Caco-2 (cell line): ENCODE results near the gene ABHD12B. TPM values are rescaled to one million over a fixed set of nuclear protein-coding genes. Genes with fewer than 3 reads are reported as not detected.
"Not testable (repeated sequence)": the region's sequence is repeated elsewhere in the genome, so short reads cannot be mapped to it uniquely, and the experiment has no call there.

Experiments used
- BruUV-seq: library from RNA; stranded (reverse); fragments of 400-500 nt; replicated peaks from 2 replicates; lab custom pipeline; 2021; lab: Mats Ljungman, UMichigan
- CTCF ChIA-PET: fragments of 300-600 bp; sonication (Branson Sonifier 250); formaldehyde crosslinking; loops from one replicate; lab custom pipeline; 2022; ENCODE audit warnings: antibody characterized with exemption; lab: Charles Lee
- POLR2A ChIA-PET: fragments of 300-600 bp; sonication (Branson Sonifier 250); formaldehyde crosslinking; loops from one replicate; lab custom pipeline; 2022; ENCODE audit warnings: antibody characterized with exemption; lab: Charles Lee
- DNase-seq, 2 experiments: peaks; one replicate each; pipeline versions ENCODE4 v3.0.0 to v3.0.0-alpha.2; 2020 to 2022
- H3K27me3 ChIP-seq: replicated peaks from 2 replicates; pipeline ENCODE4 v1.6.0; 2011; ENCODE audit warnings: low read length; ENCODE audit not compliant: control insufficient read depth, insufficient read depth
- H3K36me3 ChIP-seq: 2 replicates; pipeline ENCODE4 v1.5.1; 2011; ENCODE audit warnings: low read length; ENCODE audit not compliant: control insufficient read depth, insufficient read depth
- H3K4me1 ChIP-seq: fragments of 250-450 bp; sonication (Bioruptor Pico); 2 replicates; pipeline ENCODE4 v1.5.1; 2020; ENCODE audit warnings: mild to moderate bottlenecking
- H3K4me3 ChIP-seq: 2 replicates; pipeline ENCODE4 v1.5.1; 2011; ENCODE audit warnings: low read depth, mild to moderate bottlenecking, control low read depth, low read length
- H3K9me3 ChIP-seq: fragments of 250-450 bp; sonication (Bioruptor Pico); 2 replicates; pipeline ENCODE4 v1.5.1; 2020; ENCODE audit warnings: mild to moderate bottlenecking, moderate library complexity
- H3K27ac Mint-ChIP-seq: one replicate; pipeline ENCODE4 v1.8.0; 2022; ENCODE audit warnings: mixed read lengths; ENCODE audit not compliant: unreplicated experiment
- H3K27me3 Mint-ChIP-seq: one replicate; pipeline ENCODE4 v1.8.0; 2022; ENCODE audit warnings: mixed read lengths; ENCODE audit not compliant: insufficient read depth, unreplicated experiment
- H3K36me3 Mint-ChIP-seq: one replicate; pipeline ENCODE4 v1.8.0; 2022; ENCODE audit warnings: mild to moderate bottlenecking, mixed read lengths; ENCODE audit not compliant: insufficient read depth, unreplicated experiment
- H3K4me1 Mint-ChIP-seq: one replicate; pipeline ENCODE4 v1.8.0; 2022; ENCODE audit warnings: low read depth, mixed read lengths; ENCODE audit not compliant: unreplicated experiment
- H3K4me3 Mint-ChIP-seq: one replicate; pipeline ENCODE4 v1.8.0; 2022; ENCODE audit warnings: mild to moderate bottlenecking, moderate library complexity, mixed read lengths; ENCODE audit not compliant: unreplicated experiment
- H3K9me3 Mint-ChIP-seq: one replicate; pipeline ENCODE4 v1.8.0; 2022; ENCODE audit warnings: mixed read lengths; ENCODE audit not compliant: unreplicated experiment
- intact Hi-C: fragments of 100-400 bp; cut with micrococcal nuclease; formaldehyde crosslinking; loops from one replicate; pipeline ENCODE4 v1.10.0; 2022; ENCODE audit not compliant: unreplicated experiment
- total RNA-seq: library from RNA; stranded (reverse); gene quantifications from 2 replicates; pipeline ENCODE4 v1.2.3, GENCODE V29; 2022
- TF ChIP-seq, protein P1 (sequence below), 2 experiments: fragments of 200-600 bp in 1 of 2; IDR thresholded peaks; 1 replicate in 1 of 2; 2 replicates in 1 of 2; pipeline versions ENCODE4 v1.5.1 to v1.8.0; 2011 to 2022; ENCODE audit warnings: antibody characterized with exemption in 1 of 2, control low read depth in 1 of 2, inconsistent platforms in 1 of 2, low read depth in 1 of 2, low read length in 1 of 2, mild to moderate bottlenecking in 1 of 2, moderate library complexity in 1 of 2; ENCODE audit not compliant: insufficient read depth in 1 of 2, severe bottlenecking in 1 of 2, unreplicated experiment in 1 of 2

ABHD12B gene
- total RNA-seq, 1 experiment from 2014 or later = not detected

GRCh38 chr14:50892255-50892654 is 20.4 kb downstream of the ABHD12B start:
- Mint-ChIP-seq H3K36me3 (no peaks in the 10 kb centered on the region), H3K4me1 (no peaks in the 10 kb centered on the region), H3K9me3 (no peaks in the 10 kb centered on the region), H3K4me3 (no peak overlapping the region), H3K27me3 (no peaks in the 10 kb centered on the region), H3K27ac (no peak overlapping the region)
- H3K27me3 ChIP-seq = no peaks in the 10 kb centered on the region
- H3K36me3 ChIP-seq = no peaks in the 10 kb centered on the region
- TF ChIP-seq, protein P1, sequence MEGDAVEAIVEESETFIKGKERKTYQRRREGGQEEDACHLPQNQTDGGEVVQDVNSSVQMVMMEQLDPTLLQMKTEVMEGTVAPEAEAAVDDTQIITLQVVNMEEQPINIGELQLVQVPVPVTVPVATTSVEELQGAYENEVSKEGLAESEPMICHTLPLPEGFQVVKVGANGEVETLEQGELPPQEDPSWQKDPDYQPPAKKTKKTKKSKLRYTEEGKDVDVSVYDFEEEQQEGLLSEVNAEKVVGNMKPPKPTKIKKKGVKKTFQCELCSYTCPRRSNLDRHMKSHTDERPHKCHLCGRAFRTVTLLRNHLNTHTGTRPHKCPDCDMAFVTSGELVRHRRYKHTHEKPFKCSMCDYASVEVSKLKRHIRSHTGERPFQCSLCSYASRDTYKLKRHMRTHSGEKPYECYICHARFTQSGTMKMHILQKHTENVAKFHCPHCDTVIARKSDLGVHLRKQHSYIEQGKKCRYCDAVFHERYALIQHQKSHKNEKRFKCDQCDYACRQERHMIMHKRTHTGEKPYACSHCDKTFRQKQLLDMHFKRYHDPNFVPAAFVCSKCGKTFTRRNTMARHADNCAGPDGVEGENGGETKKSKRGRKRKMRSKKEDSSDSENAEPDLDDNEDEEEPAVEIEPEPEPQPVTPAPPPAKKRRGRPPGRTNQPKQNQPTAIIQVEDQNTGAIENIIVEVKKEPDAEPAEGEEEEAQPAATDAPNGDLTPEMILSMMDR (IDR thresholded peaks at IDR 0.05; ENCODE audit: insufficient read depth in 1 of 2, low read depth in 1 of 2, low read length in 1 of 2, severe bottlenecking in 1 of 2, unreplicated experiment in 1 of 2) = no peak
- BruUV-seq = no TSS peak
- intact Hi-C loops = no loop called here
- ChIA-PET POLR2A (no interaction called here), CTCF (no interaction called here)
- no peak overlapping the region for H3K4me3 ChIP-seq
- DNase-seq = no peak
- no peaks in the 10 kb centered on the region for H3K9me3 ChIP-seq
- H3K4me1 ChIP-seq = no peaks in the 10 kb centered on the region

- H3K36me3 Mint-ChIP-seq, H3K27me3 ChIP-seq, H3K36me3 ChIP-seq, CTCF ChIA-PET, H3K27me3 Mint-ChIP-seq, POLR2A ChIA-PET, BruUV-seq, DNase-seq, H3K4me3 ChIP-seq, H3K9me3 Mint-ChIP-seq, H3K4me1 ChIP-seq, intact Hi-C loops, H3K27ac Mint-ChIP-seq, H3K9me3 ChIP-seq, H3K4me1 Mint-ChIP-seq, H3K4me3 Mint-ChIP-seq: not testable (repeated sequence)
These were observed 24.6 kb downstream of the ABHD12B start for GRCh38 chr14:50896421-50896820.

DNA sequence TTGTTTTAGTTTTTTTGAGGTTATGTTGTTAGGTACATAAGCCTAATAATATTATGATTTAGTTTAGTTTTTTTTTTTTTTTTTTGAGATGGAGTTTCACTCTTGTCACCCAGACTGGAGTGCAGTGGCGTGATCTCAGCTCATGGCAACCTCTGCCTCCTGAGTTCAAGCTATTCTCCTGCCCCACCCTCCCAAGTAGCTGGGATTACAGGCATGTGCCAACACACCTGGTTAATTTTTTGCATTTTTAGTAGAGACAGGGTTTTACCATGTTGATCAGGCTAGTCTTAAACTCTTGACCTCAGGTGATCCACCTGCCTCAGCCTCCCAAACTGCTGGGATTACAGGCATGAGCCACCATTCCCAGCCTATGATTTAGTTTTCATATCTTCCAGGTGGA is 25.2 kb downstream of the ABHD12B start:
- H3K9me3 ChIP-seq, BruUV-seq, DNase-seq, H3K4me1 ChIP-seq, H3K4me3 Mint-ChIP-seq, H3K27ac Mint-ChIP-seq, intact Hi-C loops, H3K9me3 Mint-ChIP-seq, H3K27me3 ChIP-seq, H3K4me1 Mint-ChIP-seq, H3K4me3 ChIP-seq, POLR2A ChIA-PET, H3K36me3 Mint-ChIP-seq, H3K36me3 ChIP-seq, CTCF ChIA-PET, H3K27me3 Mint-ChIP-seq: not testable (repeated sequence)

DNA sequence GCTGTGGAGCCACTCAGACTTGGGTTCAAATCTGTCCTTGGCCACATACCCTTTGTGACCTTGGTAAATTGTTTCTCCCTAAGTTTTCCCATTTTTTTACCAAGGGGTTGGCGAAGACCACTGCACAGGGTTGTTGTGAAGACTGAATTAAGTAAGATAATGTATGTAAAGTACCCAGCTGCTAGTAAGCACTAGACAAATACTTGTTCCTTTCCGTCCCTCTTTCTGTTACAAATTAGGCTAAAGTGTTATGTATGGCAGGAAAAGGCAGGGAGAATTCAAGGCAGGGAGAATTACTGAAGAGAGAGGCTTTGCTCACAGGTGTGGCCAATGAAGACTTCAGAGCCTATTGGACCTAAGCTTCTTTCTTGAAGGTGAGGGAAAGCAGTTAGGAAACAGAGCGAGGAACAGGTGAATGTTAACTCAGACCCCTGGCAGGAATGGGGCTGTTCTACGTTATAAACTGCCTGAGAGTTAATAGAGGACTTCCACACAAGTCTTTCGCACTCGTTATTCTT is 25.9 kb downstream of the ABHD12B start:
- Mint-ChIP-seq H3K27me3 (no peaks in the 10 kb centered on the region), H3K4me3 (no peak overlapping the region), H3K4me1 (no peaks in the 10 kb centered on the region), H3K27ac (no peak overlapping the region), H3K36me3 (no peaks in the 10 kb centered on the region), H3K9me3 (no peaks in the 10 kb centered on the region)
- TF ChIP-seq, protein P1 (IDR thresholded peaks at IDR 0.05; ENCODE audit: insufficient read depth in 1 of 2, low read depth in 1 of 2, low read length in 1 of 2, severe bottlenecking in 1 of 2, unreplicated experiment in 1 of 2) = no peak
- BruUV-seq = no TSS peak
- no peak for DNase-seq
- Histone ChIP-seq H3K27me3 (no peaks in the 10 kb centered on the region), H3K4me1 (no peaks in the 10 kb centered on the region), H3K4me3 (no peak overlapping the region), H3K36me3 (no peaks in the 10 kb centered on the region), H3K9me3 (no peaks in the 10 kb centered on the region)
- POLR2A ChIA-PET = no interaction called here
- intact Hi-C loops = no loop called here
- CTCF ChIA-PET = no interaction called here
